Measurements from ENCODE around the gene HSPB7.
"Not testable (repeated sequence)": the region's sequence is repeated elsewhere in the genome, so short reads cannot be mapped to it uniquely, and the experiment has no call there.

HSPB7 gene

DNA sequence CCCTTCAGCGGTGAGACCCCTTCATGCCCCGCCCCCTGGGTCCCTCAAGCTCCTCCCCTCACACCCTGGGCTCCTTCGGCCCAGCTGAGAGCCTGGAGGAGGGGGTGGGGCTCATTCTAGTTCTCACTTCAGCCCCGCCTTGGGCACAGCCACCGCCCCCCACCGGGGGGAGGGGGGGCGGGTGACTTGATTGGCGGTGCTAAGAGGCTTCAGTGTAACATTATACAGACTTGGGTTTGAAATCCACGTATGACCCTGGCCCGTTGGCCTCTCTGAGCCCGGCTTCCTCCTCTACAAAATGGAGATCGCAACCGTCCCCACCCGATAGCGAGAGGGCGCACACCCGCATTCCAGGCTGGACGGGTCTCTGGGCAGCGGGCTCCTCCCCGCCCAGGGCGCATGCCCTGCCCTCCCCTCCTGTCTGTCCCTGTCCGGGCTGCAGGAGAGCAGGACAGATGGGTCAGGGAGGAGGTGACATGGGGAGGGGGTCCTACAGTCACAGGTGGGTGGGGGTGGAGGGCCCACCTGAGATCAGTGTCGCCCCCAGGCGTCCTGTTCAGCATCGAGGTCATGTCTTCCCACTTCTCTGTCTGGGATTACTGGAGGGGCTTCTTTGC, 30.8 kb upstream of the HSPB7 start:
- DNase-seq, result no peak

DNA sequence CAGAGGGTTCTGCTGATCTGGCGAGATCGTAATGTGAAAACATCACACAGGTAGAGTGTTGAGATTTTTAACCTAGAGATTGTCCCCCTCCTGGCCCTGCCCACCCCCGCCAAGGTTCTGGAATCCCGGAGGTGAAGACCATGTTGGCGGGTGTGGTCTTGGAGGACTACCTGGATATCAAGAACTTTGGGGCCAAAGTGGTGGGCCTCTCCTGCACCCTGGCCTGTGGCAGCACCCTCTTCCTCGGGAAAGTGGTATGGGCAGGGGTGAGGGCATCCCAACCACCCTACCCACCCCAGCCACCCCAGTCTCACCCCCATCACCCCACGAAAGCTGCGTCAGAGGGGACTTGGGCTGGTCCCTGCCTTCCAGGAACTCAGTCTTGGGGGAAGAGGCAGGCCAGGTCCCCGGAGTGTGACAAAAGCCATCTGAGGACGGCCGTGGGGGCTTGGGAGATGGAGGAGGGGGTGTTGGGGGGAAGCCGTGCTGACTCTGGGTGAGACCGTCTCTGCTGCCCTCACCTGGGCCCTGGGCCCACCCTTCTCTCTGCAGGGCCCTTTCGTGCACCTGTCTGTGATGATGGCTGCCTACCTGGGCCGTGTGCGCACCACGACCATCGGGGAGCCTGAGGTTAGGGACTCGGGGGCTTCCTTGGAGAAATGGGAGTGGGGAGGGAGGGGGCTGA, 30.1 kb upstream of the HSPB7 start:
- no peak for DNase-seq

DNA sequence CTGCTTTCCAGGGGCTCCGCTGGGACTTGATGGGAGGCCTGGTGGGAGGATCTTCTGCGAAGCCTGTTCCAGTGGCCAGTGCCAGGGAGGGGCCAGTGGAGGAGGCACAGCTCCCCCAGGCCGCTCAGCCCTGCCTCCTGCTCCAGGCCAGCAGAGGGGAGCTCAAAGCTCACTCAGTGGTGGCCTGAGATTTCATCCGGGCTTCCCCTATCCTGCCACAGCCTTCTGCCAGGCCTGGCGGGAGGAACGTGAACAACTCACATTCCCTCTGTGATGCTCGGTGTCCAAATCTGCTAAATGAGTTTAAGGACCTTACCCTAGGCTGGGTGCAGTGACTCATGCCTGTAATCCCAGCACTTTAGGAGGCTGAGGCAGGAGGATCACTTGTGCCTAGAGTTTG, 29.0 kb upstream of the HSPB7 start:
- no peak for DNase-seq

- DNase-seq, result no peak
These were observed 26.1 kb upstream of the HSPB7 start for GRCh38 chr1:16043950-16044349.

GRCh38 chr1:16043521-16043920, 25.7 kb upstream of the HSPB7 start, which contains the start of gene CLCNKB:
TSS of gene CLCNKB (plus strand) at chr1:16043782. CDS start at chr1:16044493, 711 bp downstream.
- DNase-seq, result no peak

DNA sequence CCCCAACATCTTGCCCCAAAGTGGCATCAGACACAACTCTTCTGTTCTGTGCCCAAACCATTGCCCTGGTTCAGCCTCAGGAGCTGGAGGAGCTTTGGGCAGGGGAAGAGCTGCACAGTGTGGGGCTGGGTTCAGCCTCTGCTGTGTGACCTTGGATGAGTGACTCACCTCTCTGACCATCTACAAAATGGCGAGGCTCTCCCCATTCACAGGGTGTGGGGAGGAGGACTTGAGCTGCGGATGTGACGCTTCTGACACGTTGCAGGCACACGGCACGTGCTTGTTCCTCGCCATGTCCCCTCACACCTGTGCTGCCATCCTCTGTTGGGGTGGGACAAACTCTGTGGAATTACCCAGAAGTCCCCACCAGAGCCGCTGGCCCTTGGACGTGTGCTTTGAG, 24.8 kb upstream of the HSPB7 start:
- not testable (repeated sequence) for DNase-seq

GRCh38 chr1:16042096-16042495, 24.3 kb upstream of the HSPB7 start:
- DNase-seq, result no peak

- no peak for DNase-seq
These were observed 23.4 kb upstream of the HSPB7 start for GRCh38 chr1:16041200-16041599.

- DNase-seq, result not testable (repeated sequence)
These were observed 22.0 kb upstream of the HSPB7 start for GRCh38 chr1:16039871-16040270.

DNA sequence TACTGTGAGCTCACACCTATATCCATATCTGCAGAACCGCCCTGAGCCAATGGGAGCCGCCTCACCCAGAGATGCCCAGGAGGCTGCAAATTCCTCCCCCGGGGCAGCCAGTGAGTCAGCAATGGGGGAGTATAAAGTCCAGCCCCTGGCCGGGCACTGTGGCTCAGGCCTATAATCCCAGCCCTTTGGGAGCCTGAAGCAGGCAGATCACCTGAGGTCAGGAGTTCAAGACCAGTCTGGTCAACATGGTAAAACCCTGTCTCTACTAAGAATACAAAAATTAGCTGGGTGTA, 20.7 kb upstream of the HSPB7 start:
- DNase-seq, result no peak

GRCh38 chr1:16036461-16036860, 18.6 kb upstream of the HSPB7 start:
- DNase-seq, result not testable (repeated sequence)

GRCh38 chr1:16033103-16033632, 15.3 kb upstream of the HSPB7 start:
- not testable (repeated sequence) for DNase-seq

DNA sequence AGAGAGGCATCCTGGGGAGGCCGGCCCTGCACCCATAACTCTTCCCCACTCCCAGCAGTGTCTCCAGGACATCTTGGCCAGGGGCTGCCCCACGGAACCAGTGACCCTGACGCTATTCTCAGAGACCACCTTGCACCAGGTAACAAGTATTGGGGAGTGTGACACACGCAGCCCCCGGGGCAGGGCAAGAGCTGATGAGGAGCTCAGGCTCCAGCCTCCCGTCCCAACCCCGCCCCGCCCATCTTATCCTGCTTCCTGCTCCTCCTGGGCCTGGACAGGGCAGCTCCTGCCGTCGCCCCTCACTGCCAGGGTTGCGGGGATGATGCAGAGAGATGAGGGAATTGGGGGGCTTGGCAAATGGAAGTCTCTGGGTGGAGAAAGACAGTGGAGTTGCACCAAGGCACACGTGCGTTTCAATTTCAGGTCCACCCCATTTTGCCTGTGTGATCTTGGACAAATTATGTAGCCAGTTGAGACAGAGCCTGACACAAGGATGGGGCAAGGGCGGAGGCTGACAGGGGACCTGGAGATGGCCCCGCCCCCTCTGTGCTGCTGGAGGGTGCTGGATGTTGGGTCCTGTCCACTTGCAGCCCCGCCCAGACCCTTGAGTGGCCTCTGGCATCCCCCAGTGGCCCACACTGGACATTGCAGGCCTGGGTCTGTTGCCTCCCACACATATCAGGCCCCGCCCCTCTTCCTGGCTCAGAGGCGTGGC, 14.7 kb upstream of the HSPB7 start:
- DNase-seq, result peak; percentile 89

GRCh38 chr1:16031551-16031950, 13.7 kb upstream of the HSPB7 start:
- no peak for DNase-seq

DNA sequence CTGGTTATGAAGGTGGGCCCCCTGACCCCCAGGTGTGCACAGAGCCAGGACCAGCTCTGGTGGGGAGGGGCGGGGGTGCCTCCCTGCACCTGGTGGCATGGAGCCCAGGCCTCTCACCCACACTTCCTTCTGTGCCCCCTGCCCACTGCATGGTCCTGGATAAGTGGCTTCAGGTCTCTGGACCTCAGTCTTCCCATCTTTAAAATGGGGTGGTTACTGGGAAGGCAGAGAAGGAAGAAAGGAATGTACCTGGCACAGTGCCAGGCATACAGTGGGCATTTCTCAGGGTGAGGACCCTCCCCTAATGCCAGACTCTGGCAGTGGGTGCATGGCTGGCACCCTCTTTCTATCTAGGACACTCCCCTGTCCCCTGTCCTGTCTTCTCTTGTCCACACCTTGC, 11.4 kb upstream of the HSPB7 start:
- no peak for DNase-seq

GRCh38 chr1:16029003-16029268, 11.1 kb upstream of the HSPB7 start:
- not testable (repeated sequence) for DNase-seq

GRCh38 chr1:16028237-16029002, 10.6 kb upstream of the HSPB7 start:
- DNase-seq, result no peak

- DNase-seq, result peak; percentile 19
These were observed 9.1 kb upstream of the HSPB7 start for GRCh38 chr1:16026723-16027484.

DNA sequence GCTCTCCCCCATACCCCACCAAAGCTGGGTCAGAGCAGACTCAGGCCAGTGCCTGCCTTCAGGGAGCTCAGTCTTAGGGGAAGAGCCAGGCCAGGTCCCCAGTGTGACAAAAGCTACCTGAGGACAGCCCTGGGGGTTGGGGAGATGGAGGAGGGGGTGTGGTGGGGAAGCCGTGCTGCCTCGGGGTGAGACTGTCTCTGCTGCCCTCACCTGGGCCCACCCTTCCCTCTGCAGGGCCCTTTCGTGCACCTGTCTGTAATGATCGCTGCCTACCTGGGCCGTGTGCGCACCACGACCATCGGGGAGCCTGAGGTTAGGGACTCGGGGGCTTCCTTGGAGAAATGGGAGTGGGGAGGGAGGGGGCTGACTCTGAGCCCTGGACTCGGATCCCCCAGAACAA, 8.5 kb upstream of the HSPB7 start:
- DNase-seq, result not testable (repeated sequence)

DNA sequence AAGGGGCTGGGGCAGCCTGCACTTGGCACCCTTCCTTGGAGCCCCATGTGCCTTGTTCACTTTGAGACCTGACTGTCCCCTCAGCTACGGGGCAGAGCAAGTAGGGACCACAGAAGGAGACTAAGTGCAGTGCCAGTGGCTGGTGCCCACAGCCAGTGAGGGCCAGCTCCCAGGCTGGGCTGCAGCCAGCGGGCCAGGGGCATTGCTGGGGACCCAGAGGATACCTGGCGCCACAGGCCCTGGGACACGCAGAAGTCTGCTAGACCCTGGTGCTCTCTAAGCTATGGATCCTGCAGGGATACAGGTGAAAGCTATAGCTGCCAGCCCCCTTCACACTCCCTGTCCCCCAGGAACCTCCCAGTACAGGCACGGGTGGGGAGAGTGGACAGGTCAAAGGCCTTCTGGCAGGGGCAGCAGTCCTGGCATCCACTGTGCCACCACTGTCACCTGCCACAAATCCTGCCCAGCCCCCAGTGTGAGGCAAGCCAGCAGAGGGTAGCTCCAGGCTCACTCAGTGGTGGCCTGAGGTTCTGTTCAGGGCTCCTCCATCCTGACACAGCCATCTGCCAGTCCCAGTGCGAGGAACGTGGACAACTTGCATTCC, 5.3 kb upstream of the HSPB7 start:
- DNase-seq, result no peak

DNA sequence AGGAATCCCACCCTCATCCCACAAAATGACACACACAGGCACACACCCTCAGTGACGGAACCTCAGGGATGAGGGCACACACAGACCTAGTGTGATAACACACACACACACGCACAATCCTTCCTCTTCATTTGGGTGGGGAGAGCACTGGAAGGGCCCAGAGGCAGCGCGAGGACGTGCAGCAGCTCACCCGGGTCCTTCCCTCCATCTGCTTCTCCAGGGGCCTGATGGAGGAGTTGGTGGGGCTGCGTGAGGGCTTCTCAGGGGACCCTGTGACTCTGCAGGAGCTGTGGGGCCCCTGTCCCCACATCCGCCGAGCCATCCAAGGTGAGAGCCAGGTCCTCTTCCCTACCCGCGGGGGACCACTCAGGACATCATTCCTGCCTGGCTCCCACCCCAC, 4.5 kb upstream of the HSPB7 start:
- no peak for DNase-seq

- DNase-seq, result no peak
These were observed 3.8 kb upstream of the HSPB7 start, which contains the start of gene CLCNKA for GRCh38 chr1:16021681-16022080. TSS of gene CLCNKA (plus strand) at chr1:16022036. CDS start at chr1:16022620, 584 bp downstream.

All from suppressor macrophage treated with lipopolysaccharide for 4 hours (primary cell).